ENCODE results near the gene SCAMP2. TPM values are rescaled to one million over a fixed set of nuclear protein-coding genes. Genes with fewer than 3 reads are reported as not detected.

The SCAMP2 gene
- total RNA-seq, 1 donor from 2014 or later, result 93.4 TPM

GRCh38 chr15:74863239-74864056 lies 9.7 kb downstream of the SCAMP2 start:
- no peak for TF ChIP-seq CTCF (IDR thresholded peaks at IDR 0.05; ENCODE audit: insufficient read depth, low read length, poor library complexity, severe bottlenecking)
- no peaks in the 10 kb centered on the region for H3K27me3 ChIP-seq (ENCODE audit: control insufficient read depth, insufficient read depth, low read length)
- peaks cover 1% of the 10 kb centered on the region for H3K36me3 ChIP-seq (ENCODE audit: control insufficient read depth, insufficient read depth, low read length)
- H3K4me3 ChIP-seq (ENCODE audit: low read depth, low read length), result no peak overlapping the region
- DNase-seq (ENCODE audit: low read depth), result peak; percentile 44

GRCh38 chr15:74858369-74858740 lies 14.8 kb downstream of the SCAMP2 start:
- no peak for TF ChIP-seq CTCF (IDR thresholded peaks at IDR 0.05; ENCODE audit: insufficient read depth, low read length, poor library complexity, severe bottlenecking)
- H3K27me3 ChIP-seq (ENCODE audit: control insufficient read depth, insufficient read depth, low read length), result no peaks in the 10 kb centered on the region
- no peak overlapping the region for H3K4me3 ChIP-seq (ENCODE audit: low read depth, low read length)
- peaks cover 1% of the 10 kb centered on the region for H3K36me3 ChIP-seq (ENCODE audit: control insufficient read depth, insufficient read depth, low read length)
- no peak for DNase-seq (ENCODE audit: low read depth)

GRCh38 chr15:74857671-74858368 lies 15.3 kb downstream of the SCAMP2 start:
- Histone ChIP-seq H3K36me3 (ENCODE audit: control insufficient read depth, insufficient read depth, low read length) (peaks cover 1% of the 10 kb centered on the region), H3K4me3 (ENCODE audit: low read depth, low read length) (no peak overlapping the region), H3K27me3 (ENCODE audit: control insufficient read depth, insufficient read depth, low read length) (no peaks in the 10 kb centered on the region)
- TF ChIP-seq CTCF (IDR thresholded peaks at IDR 0.05; ENCODE audit: insufficient read depth, low read length, poor library complexity, severe bottlenecking), result no peak
- no peak for DNase-seq (ENCODE audit: low read depth)

GRCh38 chr15:74857082-74857655 lies 16.0 kb downstream of the SCAMP2 start:
- Histone ChIP-seq H3K36me3 (ENCODE audit: control insufficient read depth, insufficient read depth, low read length) (peaks cover 1% of the 10 kb centered on the region), H3K27me3 (ENCODE audit: control insufficient read depth, insufficient read depth, low read length) (no peaks in the 10 kb centered on the region), H3K4me3 (ENCODE audit: low read depth, low read length) (no peak overlapping the region)
- DNase-seq (ENCODE audit: low read depth), result no peak
- no peak for TF ChIP-seq CTCF (IDR thresholded peaks at IDR 0.05; ENCODE audit: insufficient read depth, low read length, poor library complexity, severe bottlenecking)

- DNase-seq (ENCODE audit: low read depth), result no peak
- peaks cover 1% of the 10 kb centered on the region for H3K36me3 ChIP-seq (ENCODE audit: control insufficient read depth, insufficient read depth, low read length)
- TF ChIP-seq CTCF (IDR thresholded peaks at IDR 0.05; ENCODE audit: insufficient read depth, low read length, poor library complexity, severe bottlenecking), result no peak
- no peaks in the 10 kb centered on the region for H3K27me3 ChIP-seq (ENCODE audit: control insufficient read depth, insufficient read depth, low read length)
- H3K4me3 ChIP-seq (ENCODE audit: low read depth, low read length), result no peak overlapping the region
Observed at GRCh38 chr15:74856537-74856936, 16.6 kb downstream of the SCAMP2 start.

Measured in kidney epithelial cell (primary cell).